SU-DHL-6 (cell line): ENCODE results near the gene COG2.

Source experiments
- EZH2phosphoT487 ChIP-seq: fragments of 200-600 bp; sonication (generic), shearing (Covaris generic); conservative IDR thresholded peaks from 2 replicates; pipeline ENCODE4 v1.6.1; 2018; ENCODE audit warnings: mild to moderate bottlenecking, antibody characterized with exemption, low read length, moderate library complexity, mixed read lengths
- TF ChIP-seq, protein P1 (sequence below): fragments of 200-600 bp; sonication (generic); IDR thresholded peaks from one replicate; pipeline ENCODE4 v1.5.1; 2017; ENCODE audit warnings: antibody characterized with exemption, mild to moderate bottlenecking, low read length, moderate library complexity; ENCODE audit not compliant: insufficient read depth, poor library complexity, severe bottlenecking

GRCh38 chr1:230691615-230692014 lies 49.3 kb downstream of the COG2 start:
- TF ChIP-seq, protein P1, sequence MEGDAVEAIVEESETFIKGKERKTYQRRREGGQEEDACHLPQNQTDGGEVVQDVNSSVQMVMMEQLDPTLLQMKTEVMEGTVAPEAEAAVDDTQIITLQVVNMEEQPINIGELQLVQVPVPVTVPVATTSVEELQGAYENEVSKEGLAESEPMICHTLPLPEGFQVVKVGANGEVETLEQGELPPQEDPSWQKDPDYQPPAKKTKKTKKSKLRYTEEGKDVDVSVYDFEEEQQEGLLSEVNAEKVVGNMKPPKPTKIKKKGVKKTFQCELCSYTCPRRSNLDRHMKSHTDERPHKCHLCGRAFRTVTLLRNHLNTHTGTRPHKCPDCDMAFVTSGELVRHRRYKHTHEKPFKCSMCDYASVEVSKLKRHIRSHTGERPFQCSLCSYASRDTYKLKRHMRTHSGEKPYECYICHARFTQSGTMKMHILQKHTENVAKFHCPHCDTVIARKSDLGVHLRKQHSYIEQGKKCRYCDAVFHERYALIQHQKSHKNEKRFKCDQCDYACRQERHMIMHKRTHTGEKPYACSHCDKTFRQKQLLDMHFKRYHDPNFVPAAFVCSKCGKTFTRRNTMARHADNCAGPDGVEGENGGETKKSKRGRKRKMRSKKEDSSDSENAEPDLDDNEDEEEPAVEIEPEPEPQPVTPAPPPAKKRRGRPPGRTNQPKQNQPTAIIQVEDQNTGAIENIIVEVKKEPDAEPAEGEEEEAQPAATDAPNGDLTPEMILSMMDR = no peak
- TF ChIP-seq EZH2phosphoT487 = no peak
